Cardiac septum (tissue), 1 donor: Measurements from ENCODE around the gene CSNK1A1L. TPM values are rescaled to one million over a fixed set of nuclear protein-coding genes. Genes with fewer than 3 reads are reported as not detected.

Experiments
- DNase-seq: peaks from one replicate; pipeline ENCODE4 v3.0.0-alpha.2; 2020; ENCODE audit warnings: low spot score
- intact Hi-C: fragments of 100-400 bp; cut with DNase I; formaldehyde crosslinking; loops from one replicate; pipeline ENCODE4 v1.14.0; 2022
- long read RNA-seq: library from polyadenylated mRNA; unstranded; transcript quantifications from one replicate; pipeline ENCODE4 v2.0.0, GENCODE V29; 2021
- total RNA-seq: library from RNA; stranded (reverse); fragmentation: NEBNext Ultra II Directional; extraction: Animal tissue kit (Norgen Biotek cat#: 25700); gene quantifications from one replicate; pipeline ENCODE4 v1.2.1, GENCODE V29; 2021
- donor health status: DM: no; HTN: no; CAD: no.

The CSNK1A1L gene
- total RNA-seq = not detected
- long read RNA-seq = 0 reads

DNA sequence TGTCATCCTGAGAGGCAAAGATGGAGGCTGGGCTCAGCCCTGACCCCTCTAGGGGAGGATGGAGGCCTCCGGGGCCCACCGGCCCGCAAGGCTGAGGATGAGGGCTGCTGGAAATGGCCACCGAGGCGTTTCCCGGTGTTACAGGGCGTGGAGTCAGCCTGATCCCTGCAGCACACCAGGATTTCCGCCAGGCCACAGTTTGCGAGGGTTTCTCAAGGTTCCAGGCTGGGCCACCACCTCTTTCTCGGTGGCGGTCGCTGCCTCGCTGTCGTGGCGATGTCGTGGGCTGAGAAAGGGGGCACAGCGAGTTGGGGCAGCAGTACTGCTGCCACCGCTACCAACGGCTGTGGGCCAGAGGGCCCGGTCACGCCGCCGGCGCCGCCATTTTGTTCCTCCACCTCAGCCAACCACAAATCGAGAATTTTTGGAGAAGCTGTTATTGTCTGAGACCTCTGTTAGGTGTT lies at the start of gene CSNK1A1L:
CSNK1A1L (minus strand) TSS at position 414 of the 464 bp plus-strand sequence; CDS start at position 6, 408 bp downstream.
- intact Hi-C loops = no loop called here

DNA sequence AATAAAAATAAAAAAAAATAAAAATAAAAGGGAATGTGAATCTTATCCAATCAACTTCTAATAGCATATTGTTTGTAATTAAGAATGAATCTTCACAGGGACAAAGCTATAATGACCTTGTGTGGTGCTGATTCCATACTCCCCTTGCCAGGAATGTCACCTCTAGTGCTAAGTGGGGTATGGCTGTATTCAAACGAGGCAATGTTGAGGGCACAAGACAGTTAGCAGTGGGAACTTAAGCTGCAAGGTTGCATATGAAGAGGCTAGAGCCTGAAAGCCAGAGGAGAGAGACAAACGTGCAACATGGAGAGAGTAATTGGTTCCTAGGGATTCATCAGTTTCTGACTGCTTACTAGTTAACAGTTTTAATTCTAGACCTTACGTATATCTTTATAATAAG lies 43.9 kb upstream of the CSNK1A1L start:
- intact Hi-C loops = no loop called here
- no peak for DNase-seq

More for the DNA sequence above, at the start of gene CSNK1A1L:
- DNase-seq = no peak

DNA sequence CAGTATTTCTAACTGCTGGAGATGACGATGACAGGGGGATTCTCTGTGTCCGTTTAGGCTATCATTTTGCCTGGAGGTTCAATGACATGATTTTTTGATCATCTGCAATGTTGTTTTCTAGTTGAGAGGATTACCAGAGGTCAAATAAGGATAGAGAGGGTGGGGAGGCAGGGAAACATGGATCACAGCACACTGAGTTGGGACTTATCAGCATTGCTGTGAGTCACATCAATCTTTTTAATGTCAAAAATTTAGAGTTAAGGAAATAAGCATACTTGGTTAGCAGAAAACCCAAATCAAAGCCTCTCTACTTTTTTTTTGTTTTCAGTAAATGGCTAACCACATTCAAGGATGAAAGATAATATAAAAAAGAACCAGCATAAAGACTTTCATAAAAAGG lies 43.0 kb upstream of the CSNK1A1L start:
- no peak for DNase-seq
- intact Hi-C loops = no loop called here

DNA sequence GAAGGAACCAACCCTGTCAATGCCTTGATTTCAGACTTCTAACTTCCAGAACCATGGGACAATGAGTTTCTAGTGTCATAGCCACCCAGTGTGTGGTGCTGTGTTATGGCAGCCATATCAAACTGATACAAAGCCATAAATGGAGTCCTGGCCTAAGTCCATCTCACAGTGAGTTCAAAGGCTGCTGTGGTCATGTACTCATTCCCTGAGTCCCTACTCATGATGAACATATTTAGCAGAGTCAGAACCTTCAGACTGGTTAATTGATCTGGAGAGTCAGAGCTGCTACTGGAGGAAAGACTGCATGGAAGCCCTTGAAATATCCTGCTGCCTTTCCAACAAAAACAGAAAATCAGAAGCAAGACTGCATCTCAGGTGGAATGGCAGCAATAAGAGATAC lies 39.2 kb upstream of the CSNK1A1L start:
- DNase-seq = no peak
- intact Hi-C loops = no loop called here

DNA sequence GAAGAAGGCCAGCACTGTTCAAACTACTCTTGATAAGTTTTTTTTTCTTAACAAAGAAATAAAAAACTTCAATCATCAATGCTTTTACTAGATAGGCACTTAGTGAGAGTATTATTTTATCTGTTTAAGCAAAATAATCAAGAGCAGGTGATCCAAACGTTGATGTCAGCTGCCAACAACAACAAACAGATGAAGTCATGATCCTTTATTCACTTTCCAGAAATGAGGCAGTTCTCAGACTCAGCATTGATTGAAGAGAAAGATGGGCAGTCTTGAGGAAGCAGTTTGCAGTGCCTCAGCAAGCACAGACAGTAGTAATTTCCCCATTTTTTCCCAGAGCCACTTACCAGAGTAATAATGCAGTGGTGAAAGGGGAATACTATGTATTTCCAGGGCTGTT lies 38.4 kb upstream of the CSNK1A1L start:
- intact Hi-C loops = no loop called here
- no peak for DNase-seq

DNA sequence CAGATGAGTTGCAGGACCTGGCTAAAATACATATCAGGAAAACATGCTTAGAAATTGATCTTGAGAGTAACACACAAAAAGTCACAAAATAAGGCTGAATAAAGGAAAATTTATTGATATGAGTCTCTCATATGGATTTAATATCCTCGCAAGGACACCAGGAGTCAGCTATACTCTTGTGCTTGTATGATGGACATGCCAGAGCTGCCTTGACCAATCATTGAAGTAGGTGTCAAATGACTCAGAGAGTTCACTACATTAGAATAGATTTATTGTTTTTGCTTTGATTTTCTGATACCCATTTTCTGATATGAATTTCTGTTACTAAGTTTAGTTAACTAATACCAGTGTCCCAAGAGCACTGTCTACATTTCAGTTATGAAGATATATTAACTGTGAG lies 37.4 kb upstream of the CSNK1A1L start:
- intact Hi-C loops = no loop called here
- no peak for DNase-seq

DNA sequence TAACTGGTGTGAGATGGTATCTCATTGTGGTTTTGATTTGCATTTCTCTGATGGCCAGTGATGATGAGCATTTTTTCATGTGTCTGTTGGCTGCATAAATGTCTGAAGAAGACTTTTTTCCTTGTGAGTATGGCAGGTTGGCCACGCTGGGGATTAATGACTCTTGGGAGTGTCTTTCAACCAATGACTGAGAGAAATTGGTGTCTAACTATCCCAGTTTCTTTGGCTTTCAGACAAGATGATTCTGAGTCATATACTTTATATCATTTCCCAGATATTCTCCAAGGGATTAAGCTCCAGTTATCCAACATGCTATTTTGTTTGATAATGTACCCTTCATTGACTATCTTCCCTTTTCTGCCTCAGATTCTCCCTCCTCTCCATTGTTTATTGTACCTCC lies 35.5 kb upstream of the CSNK1A1L start:
- DNase-seq = no peak
- intact Hi-C loops = no loop called here

DNA sequence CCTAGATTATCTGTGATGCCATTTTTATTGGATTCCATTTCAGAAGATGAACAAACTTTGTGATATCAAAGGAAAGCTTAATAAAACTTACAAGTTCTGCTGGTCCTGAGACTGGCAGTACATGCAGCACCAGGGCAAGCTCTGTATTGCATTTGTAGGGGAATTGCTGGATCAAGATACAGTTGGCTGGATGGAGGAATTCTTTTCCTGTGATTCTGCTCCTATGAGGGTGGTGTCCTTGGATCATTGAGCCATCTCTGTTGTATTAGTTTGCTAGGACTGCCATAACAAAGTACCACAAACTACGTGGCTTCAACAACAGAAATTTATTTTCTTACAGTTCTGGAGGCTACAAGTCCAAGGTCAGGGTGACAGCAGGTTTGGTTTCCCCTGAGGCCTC lies 33.9 kb upstream of the CSNK1A1L start:
- DNase-seq = no peak
- intact Hi-C loops = no loop called here

DNA sequence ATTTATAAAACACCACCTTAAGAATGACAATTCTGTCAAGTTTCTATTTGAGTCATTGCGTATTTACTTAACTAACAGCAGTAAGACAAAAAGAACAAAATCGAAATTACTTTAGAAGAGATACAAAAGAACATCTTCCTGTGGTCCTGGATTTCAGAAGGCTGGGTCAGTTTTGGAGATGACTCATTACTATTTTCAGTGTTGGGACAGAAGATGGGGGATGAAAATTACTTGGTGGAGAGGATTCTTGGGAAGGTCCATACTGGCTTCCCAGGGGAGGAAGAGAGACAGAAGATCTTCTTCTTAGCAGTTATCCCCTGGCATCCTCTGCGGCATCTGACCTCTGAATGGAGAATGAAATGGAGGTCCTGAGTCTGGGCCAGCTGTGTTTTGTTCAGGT lies 33.5 kb upstream of the CSNK1A1L start:
- intact Hi-C loops = no loop called here
- DNase-seq = no peak

DNA sequence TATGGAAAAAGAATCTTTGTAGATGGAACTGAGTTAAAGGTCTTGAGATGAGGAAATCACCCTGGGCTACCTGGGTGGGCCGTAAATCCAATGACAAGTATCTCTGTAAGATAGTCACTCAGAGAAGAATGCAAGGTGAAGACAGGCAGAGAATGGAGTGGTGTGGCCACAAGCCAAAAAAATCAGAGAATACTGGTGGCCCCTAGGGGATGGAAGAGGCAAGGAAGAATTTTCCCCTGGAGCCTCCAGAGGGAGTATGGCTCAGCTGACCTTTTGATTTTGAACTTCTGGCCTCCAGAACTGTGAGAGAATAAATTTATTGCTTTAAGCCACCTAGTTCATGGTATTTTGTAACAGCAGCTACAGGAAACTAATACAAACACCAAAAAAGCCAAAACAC lies 32.7 kb upstream of the CSNK1A1L start:
- intact Hi-C loops = no loop called here
- DNase-seq = no peak

DNA sequence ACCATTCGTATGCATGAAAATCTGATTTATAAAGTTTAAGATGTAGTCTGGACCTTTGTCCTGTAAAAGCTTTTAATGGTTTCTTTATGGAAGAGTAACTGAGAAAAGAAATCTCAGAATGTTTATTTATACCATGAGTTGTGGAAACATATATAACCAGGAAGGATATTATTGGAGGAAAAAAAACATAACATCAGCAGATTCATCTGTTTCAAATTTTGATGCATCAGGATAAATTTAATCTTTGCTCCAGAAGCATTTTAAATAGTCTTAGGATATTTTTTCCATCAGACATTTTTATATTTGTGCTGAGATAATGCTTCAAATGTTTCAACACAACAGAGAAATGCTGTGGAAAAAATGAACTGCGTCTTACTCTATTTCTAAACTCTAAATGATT lies 31.2 kb upstream of the CSNK1A1L start:
- intact Hi-C loops = no loop called here
- DNase-seq = no peak

DNA sequence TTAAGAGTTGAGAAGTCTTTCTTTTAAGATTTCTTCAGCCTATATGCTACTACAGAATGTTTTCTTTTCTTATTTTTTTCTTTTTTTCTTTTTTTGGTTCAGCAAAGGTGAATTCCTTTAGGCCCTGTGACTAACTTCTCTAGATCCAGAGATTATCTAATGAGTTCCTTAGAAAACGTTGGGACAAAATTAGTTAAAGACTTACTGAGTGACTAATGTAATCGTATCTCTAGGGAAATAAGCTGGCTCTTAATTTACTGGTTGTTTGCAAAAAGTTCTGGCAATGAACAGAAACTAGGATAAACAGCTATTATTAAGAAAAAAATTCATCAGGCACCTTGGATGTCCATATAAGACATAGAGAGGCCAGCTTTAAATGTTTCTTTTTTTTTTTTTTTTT lies 30.7 kb upstream of the CSNK1A1L start:
- no peak for DNase-seq
- intact Hi-C loops = no loop called here

DNA sequence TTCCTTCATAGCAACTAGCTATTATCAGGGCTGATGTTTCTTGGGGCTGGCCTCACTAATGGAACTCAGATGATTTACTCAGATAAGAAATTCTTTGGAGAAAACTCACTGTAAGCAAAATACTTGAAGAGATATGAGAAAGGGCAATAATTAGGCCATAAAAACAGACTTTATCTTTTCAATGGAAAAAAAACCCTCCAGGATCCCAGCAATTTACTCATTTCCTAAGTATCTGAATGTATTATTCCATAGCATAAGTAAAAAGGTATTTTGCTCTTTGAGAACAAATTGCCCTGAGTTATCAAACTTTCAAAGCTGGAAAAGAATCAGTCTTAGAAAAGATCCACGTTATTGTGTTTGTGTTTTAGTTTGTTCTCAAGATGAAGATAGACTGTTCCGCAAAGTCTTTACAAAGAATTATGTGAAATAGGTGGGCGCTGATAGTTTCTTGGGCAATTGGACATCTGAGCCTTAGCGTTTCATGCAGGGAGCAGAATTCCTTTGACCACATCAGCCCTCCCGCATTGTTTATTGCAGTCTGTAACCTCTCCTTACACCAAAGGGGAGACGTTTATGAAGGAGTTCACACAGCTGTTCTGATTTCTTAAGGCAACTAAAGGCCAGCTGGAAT lies 29.1 kb upstream of the CSNK1A1L start:
- DNase-seq = no peak
- intact Hi-C loops = loop anchor here (5.0 kb wide), 1 partner anchor 73 kb away; no protein-coding TSS in a partner anchor

DNA sequence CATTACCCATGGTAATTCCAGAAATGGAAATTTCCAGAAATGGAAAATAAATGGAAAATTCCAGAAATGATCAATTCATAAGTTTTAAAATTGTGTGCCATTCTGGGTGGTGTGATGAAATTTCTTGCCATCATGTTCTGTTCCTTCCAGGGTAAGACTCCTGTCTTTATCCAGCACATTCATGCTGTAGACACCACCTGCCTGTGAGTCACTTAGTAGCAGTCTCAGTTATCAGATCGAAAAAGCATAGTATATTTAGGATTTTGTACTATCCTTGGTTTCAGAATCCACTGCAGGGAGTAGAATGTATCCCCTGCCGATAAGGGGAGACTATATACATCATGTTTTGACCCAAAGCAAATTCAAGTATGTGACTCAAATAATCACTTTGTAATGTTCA lies 26.7 kb upstream of the CSNK1A1L start:
- intact Hi-C loops = loop anchor here (5.0 kb wide), 1 partner anchor 75 kb away; no protein-coding TSS in a partner anchor

DNA sequence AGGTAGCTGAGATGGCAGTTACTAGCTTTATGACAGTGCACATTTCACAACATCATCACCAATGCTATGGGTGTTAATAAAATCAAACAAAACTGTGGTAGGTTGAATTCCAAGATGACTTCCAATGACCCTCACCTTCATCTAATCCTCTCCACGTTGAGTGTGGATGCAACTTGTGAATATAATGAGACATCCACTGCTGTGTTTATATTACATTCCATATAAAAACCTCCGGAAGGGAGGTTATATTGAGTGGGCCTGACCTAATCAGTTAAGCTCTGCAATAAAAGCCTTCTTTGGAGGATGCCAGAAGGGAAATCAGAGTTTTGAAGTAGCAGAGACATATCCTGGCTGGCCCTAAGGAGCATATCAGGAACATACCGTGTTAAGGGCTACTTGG lies 25.6 kb upstream of the CSNK1A1L start:
- DNase-seq = no peak
- intact Hi-C loops = loop anchor here (5.0 kb wide), 1 partner anchor 76 kb away; no protein-coding TSS in a partner anchor

More for the DNA sequence above, 26.7 kb upstream of the CSNK1A1L start:
- DNase-seq = no peak

DNA sequence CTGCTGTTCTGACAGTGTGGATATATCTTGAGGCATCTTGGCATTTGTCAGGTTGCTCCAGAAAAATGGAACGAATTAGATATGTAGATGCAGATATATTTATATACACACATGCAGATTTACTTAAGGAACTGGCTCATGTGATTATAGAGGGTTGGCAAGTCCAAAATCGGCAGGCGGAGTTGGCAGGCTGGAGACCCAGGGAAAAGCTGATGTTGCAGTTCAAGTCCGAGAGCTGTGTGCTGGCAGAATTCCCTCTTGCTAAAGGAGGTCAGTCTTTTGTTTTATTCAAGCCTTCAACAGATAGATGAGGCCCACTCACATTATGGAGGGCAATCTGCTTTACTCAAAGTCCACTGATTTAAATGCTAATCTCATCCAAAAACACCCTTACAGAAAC lies 24.4 kb upstream of the CSNK1A1L start:
- no peak for DNase-seq
- intact Hi-C loops = loop anchor here (5.0 kb wide), 2 partner anchors 77 to 162 kb away; no protein-coding TSS in a partner anchor

DNA sequence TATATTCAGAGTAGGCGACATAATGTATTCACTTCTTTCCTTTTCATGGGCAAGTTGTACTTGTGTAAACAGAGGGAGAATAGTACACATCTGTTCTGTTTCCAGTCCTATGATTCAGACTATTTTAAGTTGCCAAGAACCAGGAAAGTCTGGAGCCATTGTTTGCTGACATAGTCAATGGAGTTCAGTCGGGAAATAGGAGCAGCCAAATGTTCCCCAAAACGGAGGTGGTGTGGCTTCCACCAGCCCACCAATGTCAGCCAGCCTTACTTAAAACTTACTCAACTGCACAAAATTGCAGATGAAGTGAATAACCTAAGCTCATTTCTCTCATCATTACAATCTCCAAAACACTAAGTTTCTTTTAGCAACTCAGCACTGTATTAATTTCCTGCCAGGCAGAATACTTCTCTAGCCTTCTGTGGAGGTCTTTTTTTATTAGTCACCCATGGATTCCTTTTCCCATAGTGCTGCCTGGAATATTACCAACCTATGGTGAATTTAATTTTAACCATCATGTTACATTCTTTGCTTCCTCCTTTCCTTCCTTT lies 22.3 kb upstream of the CSNK1A1L start:
- intact Hi-C loops = loop anchor here (5.0 kb wide), 1 partner anchor 165 kb away; no protein-coding TSS in a partner anchor
- no peak for DNase-seq

DNA sequence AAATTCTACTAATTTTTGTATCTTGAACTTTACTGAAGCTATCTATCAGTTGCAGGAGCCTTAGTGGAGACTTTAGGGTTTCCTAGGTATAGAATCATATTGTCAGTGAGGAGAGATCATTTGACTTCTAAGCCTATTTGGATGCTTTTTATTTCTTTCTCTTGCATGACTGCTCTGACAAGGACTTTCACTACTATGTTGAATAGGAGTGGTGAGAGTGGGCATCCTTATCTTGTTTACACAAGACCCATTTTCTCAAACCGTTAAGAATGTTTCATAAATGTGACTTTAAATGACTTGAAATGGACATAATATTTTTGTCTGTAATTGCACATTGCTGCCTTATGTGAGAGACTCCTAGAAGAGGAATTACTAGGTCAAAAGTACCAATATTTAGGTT lies 17.9 kb upstream of the CSNK1A1L start:
- intact Hi-C loops = no loop called here
- no peak for DNase-seq

DNA sequence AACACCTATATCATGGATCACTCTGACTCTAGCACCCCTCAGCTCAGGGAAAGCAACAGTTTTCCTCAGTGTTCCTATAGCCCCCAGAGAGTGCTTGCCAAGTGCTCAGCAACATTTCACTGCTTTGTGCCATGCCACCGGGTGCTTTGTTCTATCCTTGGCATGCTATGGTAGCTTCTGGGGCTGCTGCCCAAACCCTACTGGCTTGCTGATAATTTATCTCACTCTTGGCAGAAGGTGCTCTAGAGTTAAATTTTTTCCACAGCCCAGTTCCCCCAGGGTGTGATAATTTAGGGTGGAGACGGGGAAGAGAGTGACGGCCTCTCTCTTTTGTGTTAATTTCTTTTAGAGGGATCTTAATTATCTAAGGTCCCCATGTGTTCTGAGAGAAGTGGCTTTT lies 12.6 kb upstream of the CSNK1A1L start:
- intact Hi-C loops = no loop called here

DNA sequence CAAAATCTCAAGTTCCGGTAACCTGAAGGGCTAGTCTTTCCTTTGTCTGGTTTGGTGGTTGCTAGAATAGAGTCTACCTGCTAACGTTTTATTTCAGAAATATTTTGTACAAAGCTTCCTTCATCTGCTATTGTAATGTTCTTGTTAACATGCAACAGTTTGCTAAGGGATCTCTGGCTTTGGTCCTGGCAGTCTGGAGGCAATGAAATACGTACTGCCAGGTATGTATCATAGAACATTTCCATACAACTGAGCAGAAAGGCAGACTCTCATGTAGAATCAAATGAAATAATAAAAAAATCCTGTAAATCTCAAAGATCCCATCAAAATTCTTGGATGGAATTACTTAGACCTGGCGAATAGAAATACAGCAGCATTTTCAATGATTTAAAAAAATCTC lies 8.8 kb upstream of the CSNK1A1L start:
- intact Hi-C loops = no loop called here
- DNase-seq = no peak

More for the DNA sequence above, 12.6 kb upstream of the CSNK1A1L start:
- DNase-seq = no peak

DNA sequence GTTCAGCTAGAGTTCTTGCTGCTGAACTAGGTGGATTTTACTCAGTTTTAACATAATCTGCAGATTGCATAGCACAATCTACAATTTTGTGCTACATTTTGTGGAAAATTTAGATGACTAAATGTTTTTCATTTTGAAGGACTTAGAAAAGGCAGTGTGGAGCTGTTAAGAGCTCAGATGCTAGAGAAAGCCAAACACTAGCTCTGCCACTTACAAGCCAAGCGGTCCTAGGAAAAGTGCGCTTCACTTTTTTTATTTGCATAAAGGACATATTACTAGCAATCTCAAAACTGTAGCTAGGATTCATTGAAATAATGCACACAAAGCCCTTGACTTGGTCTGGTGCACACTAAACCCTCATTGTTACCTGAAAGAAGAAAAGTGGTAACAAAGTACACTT lies 8.1 kb upstream of the CSNK1A1L start:
- no peak for DNase-seq
- intact Hi-C loops = no loop called here
